COLO829 (cell line): ENCODE measurements around the gene SLFNL1.

ENCODE experiments used
- DNase-seq: peaks from one replicate; pipeline ENCODE4 v3.0.0; 2012; ENCODE audit warnings: low spot score

The SLFNL1 gene

DNA sequence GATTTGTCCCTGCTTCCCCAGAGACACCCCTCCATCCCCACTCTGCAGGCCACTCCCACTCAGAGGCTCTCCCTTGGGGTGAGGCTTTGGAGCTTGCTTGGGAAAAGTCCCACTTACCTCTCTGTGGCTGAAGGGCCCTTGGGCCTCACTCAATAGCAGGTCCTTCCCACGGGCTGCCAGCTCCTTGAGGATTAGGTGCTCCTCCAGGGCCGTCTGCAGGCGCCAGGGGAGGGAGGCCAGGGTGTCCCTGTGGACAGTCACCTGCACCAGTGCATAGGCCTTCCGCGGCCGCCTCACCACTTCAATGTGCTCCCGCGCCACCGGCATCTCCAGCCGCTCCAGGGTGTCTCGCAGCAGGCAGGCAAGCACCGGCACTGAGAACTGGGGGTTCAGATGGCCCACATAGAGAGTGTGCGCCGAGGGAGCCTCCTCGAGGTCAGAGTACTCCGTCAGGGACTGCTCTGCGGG lies 1.4 kb downstream of the SLFNL1 start:
- DNase-seq = no peak

DNA sequence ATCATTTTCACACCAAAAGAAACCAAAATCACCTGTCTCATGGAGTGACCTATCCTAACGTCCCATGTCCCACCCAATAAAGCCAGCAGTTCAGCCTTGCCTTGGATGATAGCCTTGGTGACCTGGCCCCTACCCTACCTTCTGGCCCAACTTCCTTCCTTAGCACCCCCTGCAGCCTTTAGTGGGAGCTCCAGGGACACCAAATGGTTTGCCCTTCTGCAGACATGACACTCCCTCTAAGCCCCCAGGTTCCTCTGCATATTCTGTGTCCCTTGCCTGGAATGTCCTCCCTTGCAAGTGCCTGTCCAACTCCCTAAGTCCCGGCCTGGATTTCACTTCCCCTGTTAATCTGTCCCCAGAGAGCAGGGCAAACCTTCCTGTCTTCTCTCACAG lies 2.2 kb downstream of the SLFNL1 start:
- DNase-seq = no peak

GRCh38 chr1:41018018-41018410 lies 3.5 kb downstream of the SLFNL1 start:
- DNase-seq = no peak

DNA sequence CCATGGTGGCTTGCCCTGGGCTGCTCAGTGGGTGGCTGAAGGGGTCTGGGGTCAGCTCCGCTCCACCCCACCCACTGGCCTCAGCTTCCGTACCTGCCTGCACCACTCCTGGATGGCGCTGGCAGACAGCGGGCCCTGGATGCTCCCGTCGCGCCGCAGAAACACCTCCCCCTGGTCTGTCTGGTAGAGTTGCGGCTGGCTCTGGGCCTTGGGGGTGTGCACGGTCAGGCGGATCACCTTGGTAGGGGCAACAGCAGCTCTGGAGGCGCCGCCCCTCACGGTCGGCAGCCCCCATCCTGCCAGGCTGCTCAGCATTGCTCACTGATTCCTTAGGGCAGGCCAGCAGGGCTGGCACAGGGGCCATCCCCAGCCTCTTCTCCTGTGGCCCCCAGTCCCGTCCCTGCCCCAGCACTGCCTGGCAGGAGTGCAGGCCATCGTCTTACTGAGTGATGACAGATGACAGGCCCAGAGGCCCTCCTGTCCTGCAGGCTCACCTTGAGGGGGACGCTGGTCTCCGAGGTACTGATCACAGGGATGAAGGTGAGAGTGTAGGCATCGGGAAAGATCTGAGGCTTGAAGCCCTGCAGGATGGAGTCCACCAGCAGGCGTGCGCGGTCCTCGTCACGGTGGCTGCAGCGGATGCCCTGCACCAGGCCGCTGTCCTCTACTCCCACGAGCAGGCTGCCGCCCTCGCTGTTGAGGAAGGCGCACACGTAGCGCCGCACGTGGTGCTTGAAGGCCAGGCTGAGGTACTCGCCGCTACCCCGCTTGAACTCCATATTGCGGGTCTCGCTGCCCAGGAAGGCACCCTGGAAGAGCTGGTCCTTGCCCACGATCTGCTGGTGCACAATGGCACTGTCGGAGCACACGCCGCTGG lies 4.1 kb downstream of the SLFNL1 start:
- no peak for DNase-seq

DNA sequence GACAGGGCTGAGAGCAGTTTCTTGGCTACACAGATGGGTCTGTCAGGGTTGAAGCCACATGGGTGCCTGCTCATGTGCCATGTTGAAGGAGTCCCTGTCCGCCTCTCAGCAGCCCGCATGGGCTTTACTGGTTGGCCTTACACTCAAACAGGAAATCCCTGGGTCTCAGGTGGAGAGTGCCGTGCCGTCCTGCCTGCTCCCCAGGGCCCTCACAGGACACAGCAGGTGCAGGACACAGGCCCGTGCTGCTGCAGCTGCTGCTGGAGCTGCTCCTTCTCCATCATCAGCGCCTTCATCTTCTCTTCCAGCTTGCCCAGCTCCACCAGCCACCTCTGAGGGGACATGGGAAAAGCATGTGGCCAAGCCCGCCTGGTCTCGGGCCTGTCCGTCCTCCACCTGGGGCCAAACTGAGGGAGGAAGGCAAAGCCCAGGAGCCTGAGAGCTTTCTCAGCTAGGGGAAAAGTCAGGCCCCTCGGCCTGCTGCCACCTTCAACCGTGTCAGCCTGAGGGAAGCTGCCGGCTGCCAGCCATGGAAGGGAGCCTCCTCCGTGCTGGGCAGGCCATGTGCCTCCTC lies 5.5 kb downstream of the SLFNL1 start:
- no peak for DNase-seq

- DNase-seq = no peak
Measured at GRCh38 chr1:41015281-41015896, 6.1 kb downstream of the SLFNL1 start.

- DNase-seq = no peak
Measured at GRCh38 chr1:41014871-41015270, 6.7 kb downstream of the SLFNL1 start.

GRCh38 chr1:41013796-41014195 lies 7.7 kb downstream of the SLFNL1 start:
- DNase-seq = no peak

GRCh38 chr1:41013024-41013423 lies 8.5 kb downstream of the SLFNL1 start:
- DNase-seq = no peak

DNA sequence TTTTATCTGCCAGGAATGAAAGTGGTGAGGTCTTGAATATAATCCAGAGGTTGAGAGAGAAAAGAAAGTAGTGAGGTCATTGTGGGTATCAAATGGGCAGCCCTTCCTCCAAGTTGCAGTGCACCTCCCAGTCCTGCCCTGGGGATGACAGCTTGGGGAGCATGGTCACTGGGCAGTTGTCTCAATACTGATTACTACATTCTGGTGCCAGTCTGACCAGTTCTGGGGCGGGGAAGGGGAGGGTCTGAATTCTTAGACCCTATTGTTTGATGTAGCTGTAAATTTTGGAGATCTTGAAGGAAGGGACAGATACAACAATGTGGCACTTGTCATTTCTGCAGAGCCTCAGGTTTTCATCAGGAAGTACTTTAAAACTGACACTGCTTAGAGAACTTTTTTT lies 11.2 kb downstream of the SLFNL1 start:
- no peak for DNase-seq

DNA sequence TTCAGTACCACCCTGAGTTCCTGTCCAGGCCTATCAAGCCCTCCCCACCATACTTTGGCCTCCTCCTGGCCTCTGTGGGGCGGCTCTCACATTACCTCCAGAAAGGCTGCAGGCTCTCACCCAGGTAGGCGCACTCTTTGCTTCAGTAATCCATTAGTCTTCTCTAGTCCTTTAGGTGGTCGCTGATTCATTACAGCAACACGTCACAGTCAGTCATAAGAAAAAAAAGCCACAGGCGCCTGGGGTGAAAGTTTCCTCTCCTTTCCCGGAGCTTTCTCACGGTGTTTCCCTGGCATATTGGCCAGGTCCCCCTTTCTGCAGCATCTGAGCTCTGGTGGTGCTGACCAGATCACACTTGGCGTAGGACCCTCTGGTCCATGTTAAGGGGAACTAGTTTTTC lies 12.1 kb downstream of the SLFNL1 start:
- no peak for DNase-seq

DNA sequence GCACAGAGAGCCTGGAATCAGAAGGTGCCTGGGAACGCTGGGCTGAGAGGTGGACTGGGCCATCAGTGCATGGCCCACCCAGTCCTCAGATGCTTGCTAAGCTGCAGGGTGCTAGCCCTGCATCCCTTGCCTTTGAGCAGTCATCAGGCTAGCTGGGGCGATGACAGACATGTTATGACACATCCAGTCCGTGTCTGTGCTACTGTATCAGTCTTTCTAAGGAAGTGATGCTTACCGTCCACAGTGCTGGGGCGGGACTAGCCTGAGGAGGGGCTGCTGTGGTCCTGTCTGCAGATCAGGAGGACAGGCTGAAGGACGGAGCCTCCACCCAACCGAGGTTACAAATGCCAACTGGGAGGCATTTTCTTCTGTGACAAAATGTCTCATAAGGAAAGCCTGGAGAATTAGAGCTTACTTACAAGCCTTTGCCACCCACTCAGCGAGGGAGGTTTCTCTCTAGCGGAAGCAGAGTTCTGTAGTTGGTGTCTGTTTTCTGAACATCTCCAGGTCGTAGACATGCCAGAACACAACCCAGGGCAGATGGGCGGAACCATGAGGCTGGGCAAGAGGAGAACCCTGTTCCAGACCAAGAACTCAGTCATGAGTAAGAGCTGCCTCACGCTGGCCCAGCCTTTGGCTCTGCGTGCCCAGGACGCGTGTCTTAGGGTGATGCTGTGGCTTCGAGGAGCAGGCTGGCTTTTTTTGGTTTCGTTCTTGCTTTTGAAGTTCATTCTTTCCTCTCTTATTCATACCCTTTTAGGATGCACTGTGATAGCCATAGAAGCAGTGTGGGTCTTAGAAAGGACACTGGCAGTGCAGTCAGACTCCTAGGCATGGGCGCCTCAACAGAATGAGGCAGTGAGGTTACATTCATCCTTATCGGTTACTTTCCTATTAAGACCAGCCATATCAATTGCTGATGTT lies 14.3 kb downstream of the SLFNL1 start:
- no peak for DNase-seq

DNA sequence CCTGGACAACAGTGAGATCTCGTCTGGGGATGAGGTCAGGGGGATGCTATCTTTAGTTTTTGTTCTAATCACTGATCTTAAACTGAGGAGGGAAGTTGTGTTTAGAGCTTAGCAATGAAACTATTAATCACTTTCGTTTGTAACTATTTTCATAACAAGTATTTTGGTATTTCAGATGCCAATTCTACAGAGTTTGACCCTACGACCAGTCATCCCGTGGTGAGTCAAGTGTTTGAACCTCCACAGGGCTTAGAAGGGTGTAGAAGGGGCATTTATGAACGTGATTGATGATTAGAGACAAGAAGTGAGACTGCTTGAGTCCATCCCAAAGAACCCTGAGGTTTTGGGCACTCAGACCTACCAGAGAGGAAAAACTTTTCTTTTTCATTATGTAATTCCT lies 15.6 kb downstream of the SLFNL1 start:
- no peak for DNase-seq

GRCh38 chr1:41003640-41004220 lies 17.8 kb downstream of the SLFNL1 start:
- peak; percentile 98 for DNase-seq

- no peak for DNase-seq
Measured at GRCh38 chr1:41003127-41003639, 18.3 kb downstream of the SLFNL1 start.

GRCh38 chr1:40998668-40999067 lies 22.9 kb downstream of the SLFNL1 start:
- no peak for DNase-seq

DNA sequence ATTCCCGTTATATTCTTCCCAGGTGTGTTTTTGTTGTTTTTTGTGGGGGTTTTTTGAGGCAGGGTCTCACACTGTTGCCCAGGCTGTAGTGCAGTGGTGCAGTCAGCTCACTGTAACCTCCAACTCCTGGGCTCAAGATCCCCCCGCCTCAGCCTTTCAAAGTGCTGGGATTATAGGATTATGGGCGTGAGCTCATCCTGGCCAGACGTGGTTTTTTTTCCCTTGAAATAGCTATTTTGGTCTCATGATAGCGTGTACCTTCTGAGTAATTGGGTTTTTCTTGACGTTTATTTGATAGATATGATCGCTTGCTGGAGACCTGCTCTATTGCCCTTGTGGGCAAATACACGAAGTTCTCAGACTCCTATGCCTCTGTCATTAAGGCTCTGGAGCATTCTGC lies 24.4 kb downstream of the SLFNL1 start:
- DNase-seq = no peak

- DNase-seq = no peak
Measured at GRCh38 chr1:40989066-40989465, 32.5 kb downstream of the SLFNL1 start.

- no peak for DNase-seq
Measured at GRCh38 chr1:40988280-40988679, 33.2 kb downstream of the SLFNL1 start.

DNA sequence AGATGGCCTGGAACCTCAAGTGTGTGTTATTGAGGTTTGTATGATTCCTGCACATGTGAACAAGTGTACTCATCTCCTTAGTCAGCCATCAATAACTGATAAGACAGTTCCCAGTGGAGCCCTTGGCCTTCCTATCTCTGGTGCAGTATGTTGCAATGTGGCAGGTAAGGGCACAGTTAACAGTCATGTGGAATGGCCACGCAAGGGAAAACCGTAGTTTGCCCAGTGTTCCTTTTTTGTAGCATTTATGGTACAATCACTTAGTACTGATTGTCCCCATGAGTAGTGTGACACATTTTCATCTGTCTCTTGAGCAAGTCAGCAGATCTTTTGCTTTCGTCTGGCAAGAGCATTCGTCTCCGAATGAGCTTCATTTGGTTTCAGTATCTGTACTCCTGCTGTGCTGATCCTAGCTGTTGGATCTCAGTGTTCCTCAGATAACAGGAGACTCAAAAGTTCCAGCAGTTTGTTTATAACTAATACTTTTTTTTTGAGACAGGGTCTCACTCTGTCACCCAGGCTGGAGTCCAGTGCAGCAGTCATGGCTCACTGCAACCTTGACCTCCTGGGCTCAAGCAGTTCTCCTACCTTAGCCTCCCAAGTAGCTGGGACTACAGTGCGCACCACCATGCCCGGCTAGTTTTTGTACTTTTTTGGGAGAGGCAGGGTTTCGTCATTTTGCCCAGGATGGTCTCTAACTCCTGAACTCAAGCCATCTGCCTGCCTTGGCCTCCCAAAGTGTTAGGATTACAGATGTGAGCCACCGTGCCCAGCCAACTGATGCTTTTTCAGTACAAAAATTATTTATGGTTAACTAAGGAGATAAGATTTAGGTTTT lies 33.9 kb downstream of the SLFNL1 start:
- DNase-seq = no peak

- no peak for DNase-seq
Measured at GRCh38 chr1:40986956-40987355, 34.6 kb downstream of the SLFNL1 start.
